ENCODE results near the gene GRIA4.

GRIA4 gene

DNA sequence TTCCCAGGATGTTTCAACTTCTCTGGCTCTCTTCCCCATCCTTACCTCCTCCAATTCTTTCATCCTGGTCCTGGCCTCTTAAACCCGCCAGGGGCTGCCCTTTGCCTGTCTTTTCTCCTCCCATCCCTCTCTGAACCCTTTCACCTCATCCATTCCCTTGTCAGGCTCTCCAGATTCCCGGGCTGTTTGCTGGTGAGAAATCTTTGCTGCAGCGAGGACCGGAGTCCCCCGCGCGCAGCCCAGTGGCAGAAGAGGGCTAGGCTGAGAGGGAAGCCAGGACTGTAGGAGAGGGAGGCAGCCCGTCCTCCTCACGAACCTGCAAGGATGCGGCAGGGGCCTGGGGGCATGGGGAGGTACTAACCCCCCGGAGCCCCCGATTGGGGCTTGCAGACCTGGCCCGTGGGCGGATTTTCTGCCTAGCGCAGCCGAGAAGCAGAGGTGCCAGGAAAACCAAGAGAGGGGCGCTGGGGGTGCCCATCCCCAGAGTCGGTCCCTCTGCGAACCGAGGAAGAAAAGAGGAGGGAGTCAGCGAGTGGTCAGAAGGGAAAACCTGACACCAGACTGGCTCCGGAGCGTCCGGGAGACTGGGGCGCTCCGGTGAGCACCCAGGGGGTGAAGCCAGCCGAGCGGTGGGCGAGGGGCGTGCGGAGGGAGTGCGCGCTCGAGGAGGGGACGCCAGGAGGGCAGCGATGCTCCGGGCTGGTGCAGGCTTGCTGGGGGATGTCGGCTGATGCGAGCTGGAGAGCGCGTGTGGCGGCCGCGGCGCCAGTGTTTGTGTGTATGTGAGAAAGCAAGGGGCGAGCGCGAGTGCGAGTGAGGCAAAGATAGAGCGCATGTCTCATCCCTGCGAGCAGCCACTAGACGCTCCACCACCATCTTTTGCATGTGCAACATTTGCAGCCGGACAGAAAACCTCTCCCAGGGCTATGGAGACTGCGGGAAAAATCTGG lies at the start of gene GRIA4:
Gene GRIA4 (plus strand): TSS at position 242 of the 950 bp plus-strand sequence. CDS start 925 bp downstream, outside the sequence.
- DNase-seq = no peak

DNA sequence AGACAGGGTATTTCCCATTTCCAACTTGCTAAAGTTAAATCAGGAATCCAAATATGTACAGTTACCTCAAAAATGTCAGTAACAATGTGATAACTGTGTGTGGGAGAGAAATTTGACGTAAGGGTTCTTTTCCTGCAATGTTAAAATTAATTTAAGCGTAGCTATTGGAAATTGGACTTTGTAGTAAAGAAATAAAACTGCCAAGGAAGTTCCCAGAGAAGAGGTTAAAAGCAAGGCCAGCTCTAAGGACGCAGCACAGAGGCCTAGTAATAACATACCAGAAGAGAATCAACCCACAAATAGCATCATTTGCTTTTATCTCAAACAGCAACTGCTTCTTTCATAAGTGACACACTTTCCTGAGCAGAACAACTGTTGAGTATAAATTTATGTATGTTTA lies 36.8 kb upstream of the GRIA4 start:
- no peak for DNase-seq

DNA sequence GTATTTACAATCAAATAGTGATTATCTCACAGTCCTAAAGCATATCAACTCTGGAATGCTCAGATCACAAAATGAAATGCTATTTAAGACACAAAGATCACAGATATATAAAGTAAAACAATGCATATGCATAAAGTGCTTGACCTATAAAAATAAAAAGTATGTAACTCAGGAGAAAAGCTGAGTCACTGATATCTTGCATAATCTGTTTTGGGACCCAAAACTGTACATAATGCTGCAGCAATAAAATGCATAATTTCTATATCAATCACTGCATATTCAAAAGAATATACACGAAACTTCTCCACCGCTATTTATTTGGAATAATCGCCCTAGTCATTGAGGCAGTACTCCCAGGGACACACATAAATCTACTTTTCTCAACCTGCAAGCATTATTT lies 34.9 kb upstream of the GRIA4 start:
- no peak for DNase-seq

DNA sequence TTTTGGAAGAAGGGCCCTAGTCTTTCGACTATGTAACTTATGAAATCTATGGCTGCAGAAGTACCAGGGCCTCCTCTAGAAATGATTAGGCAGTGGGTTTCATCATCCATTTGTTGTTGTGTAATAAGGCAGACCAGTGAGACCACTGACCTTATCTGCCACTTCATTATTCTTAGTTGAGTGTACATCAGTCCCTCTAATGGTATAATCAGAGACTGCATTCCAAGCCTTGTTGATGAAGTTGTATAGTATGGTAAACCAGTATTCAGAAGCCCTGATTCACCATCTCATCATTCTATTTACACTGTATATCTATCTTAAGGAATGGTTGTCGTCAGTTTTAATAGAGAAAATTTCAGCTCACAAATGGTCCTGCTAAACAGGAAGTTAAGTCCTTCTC lies 32.2 kb upstream of the GRIA4 start:
- DNase-seq = no peak

DNA sequence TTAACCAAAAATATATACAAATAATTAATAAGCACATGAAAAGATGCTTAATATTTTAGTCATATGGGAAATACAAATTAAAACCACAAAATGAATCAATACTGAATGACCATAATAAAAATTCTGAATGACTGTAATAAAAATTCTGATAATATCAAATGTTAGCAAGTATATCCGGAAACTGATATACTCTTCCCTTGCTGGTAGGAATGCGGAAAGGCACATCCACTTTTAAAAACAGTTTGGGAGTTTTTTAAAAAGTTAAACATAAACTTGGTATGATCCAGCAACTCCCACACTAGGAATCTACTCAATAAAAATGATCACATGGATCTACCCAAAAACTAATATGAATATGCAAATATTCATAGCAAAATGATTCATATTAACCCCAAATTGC lies 30.8 kb upstream of the GRIA4 start:
- DNase-seq = no peak

DNA sequence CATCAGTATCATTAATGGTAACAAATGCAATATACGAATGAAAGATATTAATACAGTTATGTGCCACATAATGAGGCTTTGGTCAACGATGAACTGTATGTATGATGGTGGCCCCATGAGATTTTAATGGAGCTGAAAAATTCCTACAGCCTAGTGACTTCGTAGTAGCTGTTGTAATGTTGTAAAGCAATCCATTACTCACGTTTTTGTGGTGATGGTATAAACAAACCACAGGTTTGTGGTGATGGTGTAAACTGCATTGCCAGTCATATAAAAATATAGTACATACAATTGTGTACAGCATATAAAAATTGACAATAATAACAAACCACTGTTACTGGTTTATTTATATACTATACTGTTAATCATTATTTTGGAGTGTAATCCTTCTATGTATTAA lies 27.4 kb upstream of the GRIA4 start:
- no peak for DNase-seq

DNA sequence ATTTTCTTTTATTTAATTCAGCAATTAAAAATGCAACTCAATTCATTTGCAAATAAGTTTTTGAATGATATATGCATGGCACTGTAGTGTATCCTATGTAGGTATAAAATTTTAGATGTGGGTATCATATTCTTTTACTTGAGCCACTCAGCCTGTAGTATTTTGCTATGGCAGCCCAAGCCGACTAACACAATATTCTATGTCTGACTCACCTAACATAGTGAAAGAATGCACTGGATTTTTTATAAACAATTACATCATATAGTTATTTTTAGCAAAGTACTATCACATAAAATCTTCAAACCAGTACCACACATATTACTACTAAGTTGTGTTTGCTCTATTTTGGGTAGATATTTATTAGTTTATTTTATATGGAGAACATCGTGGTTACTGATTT lies 21.9 kb upstream of the GRIA4 start:
- DNase-seq = no peak

DNA sequence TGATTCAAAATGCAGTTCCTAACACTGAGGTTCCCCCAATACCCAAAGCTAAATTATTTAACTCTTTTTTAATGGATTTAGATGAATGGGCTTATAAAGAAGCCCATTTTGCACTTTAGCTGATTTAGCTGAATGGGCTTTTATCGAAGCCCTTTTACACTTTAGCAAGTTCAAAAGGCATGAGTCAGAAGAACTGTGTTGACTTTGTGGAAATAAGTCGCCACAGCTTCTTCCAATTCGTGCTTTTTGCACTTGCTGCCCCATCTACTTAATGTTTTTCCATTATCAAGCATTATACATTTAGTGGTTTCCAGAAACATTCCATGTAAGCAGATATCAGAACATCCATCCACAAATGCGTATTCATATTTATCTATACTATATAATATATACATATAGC lies 20.5 kb upstream of the GRIA4 start:
- DNase-seq = no peak

DNA sequence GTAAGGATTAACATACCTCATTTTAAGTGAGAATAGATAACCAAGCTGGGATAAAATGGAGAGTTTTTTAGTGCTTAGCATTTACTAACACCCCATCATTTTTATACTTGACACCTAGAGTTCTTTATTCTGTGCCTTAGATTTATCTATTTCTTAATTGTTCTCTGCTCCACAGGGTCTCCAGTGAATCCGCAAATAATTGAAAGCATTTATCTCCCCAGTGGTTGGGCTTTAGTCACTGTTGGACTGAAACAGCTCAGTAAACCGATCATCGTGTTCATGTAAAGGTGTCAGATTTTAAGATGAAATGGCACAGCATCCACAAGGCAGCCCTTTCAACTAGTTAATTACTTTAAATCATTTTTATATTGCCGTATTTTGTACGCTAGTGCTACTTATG lies 17.8 kb upstream of the GRIA4 start:
- no peak for DNase-seq

DNA sequence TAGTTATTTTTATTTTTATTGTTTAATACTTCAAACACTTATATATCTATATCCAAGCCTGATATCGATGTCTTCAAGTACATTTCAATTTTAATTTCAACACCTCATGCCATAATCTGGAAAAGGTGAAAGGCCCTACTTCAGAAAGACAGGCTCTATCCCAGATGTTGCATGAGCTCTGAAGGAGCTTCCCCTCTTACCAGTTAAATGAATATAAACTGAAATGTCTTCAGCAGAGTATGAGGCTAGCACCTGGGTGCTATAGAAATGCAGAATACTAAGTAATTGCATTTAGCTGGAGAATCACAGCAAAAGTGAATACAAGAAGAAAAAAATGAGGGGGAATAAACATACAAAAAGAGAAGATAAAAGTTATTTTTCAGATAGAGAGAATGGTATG lies 11.5 kb upstream of the GRIA4 start:
- no peak for DNase-seq

DNA sequence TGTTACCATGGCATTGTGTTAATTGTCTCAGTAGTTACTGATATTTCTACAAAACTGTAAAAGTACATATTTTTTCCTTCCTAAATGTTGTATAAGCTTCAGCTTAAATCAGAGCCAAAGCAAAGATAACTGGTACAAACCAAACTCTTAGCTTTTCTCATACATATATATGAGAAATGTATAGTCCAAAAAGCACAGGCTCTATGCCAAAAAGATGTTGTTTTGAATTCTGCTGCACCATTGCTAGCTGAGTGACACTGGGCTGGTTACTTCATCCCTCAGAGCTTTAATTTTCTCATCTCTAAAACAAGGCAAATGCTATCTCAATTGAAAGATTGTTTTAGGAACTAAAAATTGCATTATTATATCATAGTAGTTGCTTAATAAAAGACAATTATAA lies 6.7 kb upstream of the GRIA4 start:
- DNase-seq = no peak

DNA sequence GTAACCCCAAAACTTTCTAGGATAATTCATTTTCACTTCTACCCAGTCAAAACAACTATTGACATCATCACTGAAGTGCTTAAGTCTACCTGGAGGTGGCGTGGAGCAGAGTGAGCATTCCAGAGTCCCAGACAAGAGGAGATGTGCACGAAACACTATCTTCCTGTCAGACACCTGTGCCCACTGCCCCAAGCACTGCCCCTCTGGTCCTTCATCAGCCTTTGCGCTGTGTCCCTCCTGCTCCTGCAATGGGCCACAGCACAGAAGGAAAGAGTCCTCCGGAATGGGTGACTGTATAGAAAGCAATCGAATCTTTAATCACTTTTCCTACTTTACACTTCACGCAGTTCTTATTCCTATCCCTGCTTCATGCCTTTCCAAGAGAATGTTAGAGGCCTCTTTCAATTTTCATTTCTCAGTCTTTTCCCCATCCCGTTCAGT lies 512 bp upstream of the GRIA4 start:
- no peak for DNase-seq

DNA sequence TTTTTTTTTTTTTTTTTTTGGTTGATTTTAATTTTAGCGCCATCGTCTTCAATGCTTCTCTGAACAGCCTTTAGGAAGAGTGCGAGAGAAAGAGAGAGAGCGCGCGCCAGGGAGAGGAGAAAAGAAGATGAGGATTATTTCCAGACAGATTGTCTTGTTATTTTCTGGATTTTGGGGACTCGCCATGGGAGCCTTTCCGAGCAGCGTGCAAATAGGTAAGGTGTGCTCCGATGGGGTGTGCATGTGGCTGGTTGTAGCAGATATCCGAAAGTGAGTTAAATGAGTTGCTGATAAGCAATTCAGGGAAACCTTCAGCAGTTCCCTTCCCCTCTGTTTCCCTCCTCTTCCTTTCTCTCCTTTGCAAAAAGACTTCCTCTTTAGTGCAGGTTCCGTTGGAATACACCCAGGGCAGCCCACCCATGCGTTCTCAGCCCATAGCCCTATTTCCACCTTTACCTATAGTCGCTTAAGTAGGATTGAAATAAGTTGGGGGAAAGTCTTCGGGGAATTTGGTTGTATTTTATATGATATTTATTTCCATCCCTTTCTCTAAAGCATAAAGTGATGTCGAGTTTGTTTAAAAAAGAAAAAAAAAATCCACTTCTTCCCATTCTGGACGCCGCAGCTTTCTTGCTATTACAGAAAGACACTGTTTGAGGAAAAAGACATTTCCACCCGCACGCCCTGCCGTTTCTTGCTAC lies 1.1 kb downstream of the GRIA4 start:
- no peak for DNase-seq

DNA sequence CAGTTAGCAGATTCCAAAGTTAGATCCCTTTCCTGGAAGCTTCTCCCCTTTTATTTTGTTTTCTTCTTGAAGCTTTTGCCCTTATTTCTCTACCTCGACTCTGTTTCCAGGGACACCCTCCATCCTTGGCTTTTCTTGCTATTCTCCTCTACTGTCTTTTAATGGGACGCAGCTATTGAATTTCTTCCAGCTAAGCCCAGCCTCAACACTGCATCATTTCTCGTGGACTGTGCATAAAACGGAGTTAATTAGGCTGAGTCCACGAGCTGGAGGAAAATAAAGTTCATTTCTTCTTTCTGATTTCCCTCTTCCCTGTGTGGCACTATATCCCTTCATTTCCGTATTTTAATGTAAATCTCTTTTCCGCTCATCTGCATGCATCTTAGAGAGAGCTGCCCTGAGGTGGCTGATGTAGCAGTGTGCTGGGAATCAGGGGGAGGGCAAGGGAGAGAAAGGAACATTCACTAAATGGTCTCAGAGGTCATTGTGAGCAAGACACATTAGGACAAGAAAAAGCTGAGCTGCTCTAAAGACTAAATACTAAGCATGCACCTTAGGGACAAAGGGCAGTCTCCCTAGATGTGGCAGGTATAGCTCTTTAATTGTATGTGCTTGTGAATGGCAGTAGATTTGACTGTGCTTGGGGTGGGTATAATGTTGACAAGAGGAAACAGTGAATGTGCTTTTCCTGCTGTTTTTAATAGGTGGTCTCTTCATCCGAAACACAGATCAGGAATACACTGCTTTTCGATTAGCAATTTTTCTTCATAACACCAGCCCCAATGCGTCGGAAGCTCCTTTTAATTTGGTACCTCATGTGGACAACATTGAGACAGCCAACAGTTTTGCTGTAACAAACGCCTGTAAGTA lies 1.9 kb downstream of the GRIA4 start:
- DNase-seq = no peak

DNA sequence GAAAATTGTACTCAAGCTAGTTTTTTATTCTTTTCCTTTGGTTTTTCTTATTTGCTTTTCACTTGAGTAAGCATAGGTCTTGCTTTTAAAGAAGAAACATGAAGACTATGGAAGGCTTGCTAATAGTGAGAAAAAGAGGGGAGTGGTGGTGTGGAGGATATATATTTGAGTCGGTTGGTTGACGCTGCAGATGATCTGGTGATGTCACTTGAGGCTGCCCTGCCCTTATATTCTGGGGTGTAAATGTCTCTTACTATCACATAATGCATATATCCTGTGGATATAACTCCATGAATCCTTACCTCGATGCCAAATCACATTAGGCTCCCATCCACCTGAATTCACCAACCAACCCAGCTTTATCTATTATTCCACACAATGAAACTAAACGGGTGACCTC lies 2.9 kb downstream of the GRIA4 start:
- DNase-seq = no peak

DNA sequence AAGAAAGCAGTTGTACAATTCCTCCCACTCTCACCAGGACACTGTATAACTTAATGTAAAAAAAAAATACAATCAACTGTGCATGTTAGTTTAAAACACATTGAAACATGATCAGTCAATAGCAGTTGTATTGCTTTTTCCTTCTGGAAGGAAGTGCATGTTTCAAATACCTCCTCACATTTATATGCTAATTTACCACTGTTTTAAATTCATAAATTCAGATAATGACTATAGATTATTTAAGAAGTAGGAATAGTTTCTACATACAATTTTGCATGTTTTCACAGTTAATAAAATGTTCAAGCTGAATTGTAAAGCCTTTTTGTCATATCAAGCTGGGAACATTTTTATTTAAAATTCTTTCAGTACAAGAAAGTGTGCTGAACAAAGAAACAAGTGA lies 3.3 kb downstream of the GRIA4 start:
- DNase-seq = no peak

DNA sequence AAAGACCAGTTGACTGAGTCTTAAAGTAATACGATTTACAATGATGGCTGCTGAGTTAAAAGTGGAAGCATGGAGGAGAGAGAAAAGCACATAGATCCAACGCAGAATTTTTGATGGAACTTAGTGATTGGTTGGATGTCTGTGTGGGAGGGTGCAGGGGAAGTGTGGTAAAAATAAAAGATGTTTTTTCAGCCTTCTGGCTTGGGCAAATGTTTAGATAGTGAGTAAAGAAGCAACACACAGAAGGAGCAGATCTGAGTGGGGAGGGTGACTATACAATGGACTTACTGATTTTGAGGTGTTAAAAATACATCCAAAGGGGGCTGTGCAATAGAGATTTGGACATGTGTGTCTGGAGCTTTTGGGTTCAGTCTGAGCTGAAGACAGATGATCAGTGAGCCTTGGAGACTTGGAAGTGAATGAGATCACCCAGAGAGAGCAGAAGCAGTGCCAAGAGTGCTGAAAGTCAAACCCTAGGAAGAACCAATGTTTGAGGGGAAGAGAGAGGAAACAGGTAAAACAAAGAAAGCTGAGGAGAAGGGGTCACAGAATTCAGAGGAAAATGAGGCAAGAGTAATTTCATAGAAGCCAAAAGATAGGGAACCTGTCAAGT lies 8.6 kb downstream of the GRIA4 start:
- no peak for DNase-seq

DNA sequence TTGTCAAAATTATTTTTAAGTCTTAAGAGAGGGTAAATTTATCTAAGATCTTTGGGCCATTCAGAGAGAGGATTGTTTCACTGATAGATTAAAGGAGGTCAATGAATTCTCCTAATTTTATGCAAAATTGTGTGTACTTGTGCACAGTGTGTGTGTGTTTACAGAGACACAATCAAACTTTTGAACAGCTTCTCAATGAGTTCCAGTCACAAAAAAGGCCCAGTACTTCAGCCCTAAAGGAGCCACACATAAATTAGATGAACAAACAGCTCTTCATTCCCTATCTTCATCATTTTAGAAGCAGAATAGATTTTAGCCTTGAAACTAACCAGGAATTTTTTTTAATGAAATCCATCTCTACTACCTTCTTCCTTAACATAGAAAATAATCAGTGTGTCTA lies 9.7 kb downstream of the GRIA4 start:
- DNase-seq = no peak

DNA sequence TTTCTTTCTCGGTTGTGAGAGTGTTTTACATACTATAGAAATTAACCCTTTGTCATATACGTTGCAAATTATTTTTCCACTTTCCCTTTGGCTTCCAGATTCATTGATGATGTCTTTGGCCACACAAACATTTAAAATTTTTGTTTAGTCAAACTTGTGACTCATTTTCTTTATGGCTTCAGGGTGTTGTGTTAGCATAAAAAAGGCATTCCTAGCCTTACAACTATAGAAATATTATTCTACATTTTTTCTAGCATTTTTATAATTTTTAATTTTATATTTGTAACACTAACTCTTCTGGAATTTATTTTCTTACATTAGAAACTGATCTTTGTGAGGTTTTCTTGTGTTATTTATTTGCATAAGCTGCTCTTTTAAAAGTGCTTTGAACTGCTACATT lies 12.1 kb downstream of the GRIA4 start:
- no peak for DNase-seq

DNA sequence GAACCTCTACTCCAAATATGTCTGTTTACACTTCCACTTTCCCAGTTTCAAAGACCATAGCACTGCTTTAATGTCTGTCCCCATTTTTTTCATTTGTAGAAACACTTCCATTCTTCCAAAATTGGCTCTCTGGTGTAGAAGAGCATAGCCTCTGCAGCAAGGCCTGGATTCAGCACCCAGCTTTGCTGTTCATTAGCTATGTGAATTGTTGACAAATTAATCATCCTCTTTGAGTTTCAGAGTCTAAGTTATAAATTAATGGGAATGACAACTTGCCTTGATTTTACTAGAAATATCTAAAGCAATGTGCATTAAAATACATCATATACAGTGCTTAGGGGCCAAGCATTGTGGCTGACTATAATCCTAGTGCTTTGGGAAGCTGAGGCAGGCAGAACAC lies 22.4 kb downstream of the GRIA4 start:
- no peak for DNase-seq

DNA sequence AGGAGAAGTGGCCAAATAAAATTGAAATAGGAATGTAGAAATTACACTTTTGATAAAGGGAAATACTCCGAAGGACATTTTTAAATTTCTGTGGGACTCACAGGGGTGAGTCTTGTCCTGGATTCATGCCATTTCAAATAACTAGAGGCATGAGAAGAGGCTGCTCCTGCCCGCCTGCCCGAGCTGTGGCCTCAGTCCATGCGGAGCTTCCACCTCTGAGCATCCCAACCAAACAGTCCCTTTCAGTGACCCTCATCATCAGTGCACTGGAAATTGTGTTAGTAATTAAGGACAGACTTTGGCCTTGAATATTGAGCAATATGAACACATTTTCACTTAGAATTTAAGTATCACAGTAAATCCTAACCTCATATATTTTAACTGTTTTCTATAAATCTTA lies 25.6 kb downstream of the GRIA4 start:
- DNase-seq = no peak

DNA sequence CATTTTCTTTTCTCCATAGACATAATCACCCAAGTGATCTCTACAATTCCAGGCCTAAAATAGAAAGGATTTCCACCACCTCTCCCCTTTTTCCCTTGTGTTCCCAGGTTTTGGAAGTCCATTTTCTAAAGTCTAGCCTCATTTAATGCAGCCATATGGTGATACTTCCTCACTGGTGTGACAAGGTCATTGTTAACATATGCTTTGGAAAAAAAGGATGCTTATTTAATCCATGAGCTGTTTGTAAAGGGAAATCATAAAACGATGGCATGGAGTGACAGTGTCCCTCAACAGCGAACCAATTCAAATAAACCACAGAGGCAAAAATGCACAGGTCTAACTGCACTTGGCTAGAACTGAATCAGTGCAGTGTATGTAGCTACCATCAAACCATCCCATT lies 26.6 kb downstream of the GRIA4 start:
- no peak for DNase-seq

DNA sequence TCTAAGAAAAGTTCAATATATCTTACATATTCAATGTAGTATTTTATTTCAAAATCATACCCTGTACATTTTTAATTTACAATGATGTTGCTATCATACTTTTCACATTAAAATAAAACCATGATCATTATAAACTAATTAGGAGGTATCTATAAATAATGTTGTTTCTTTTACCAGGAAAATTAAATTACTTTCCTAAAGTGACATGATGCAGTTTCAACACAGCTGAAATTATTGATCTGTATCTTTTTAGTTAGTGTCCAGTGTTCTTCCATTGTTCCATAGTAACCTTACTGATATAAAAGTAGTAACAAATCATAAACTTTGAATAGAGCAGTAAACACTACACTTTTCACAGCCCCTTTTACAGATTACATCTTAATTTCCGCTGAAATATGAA lies 29.7 kb downstream of the GRIA4 start:
- no peak for DNase-seq

Measured in DMS79 (cell line).